Psoas muscle (tissue), 8 donors: Measurements from ENCODE around the gene HLF. TPM values are rescaled to one million over a fixed set of nuclear protein-coding genes. Genes with fewer than 3 reads are reported as not detected.

ENCODE experiments used
- ATAC-seq, 4 donors: fragments of 200-7000 bp; cut with Tn5 transposase; one replicate each; pipeline ENCODE4 v1.9.1; 2020; ENCODE audit warnings: moderate library complexity in 3 of 4, mild to moderate bottlenecking in 2 of 4
- DNase-seq, 2 donors: peaks; one replicate each; pipeline ENCODE4 v3.0.0-alpha.2; 2020
- H3K27ac ChIP-seq: fragments of 200-600 bp; one replicate; pipeline ENCODE4 v1.8.0; 2022
- H3K27me3 ChIP-seq, 3 donors: fragments of 200-600 bp in 1 of 3; one replicate each; pipeline versions ENCODE4 v1.6.1 to v1.8.0; 2013 to 2022; ENCODE audit warnings: low read length in 2 of 3, mild to moderate bottlenecking in 2 of 3, moderate library complexity in 1 of 3; ENCODE audit not compliant: insufficient read depth in 3 of 3
- H3K36me3 ChIP-seq, 2 donors: fragments of 200-600 bp in 1 of 2; one replicate each; pipeline versions ENCODE4 v1.6.1 to v1.8.0; 2013 to 2022; ENCODE audit warnings: low read depth in 1 of 2, mild to moderate bottlenecking in 1 of 2, moderate library complexity in 1 of 2; ENCODE audit not compliant: insufficient read depth in 1 of 2
- H3K4me1 ChIP-seq: fragments of 200-600 bp; one replicate; pipeline ENCODE4 v1.8.0; 2022
- H3K4me3 ChIP-seq: fragments of 200-600 bp; one replicate; pipeline ENCODE4 v1.8.0; 2022; ENCODE audit warnings: mild to moderate bottlenecking
- H3K9me3 ChIP-seq: fragments of 200-600 bp; one replicate; pipeline ENCODE4 v1.8.0; 2022
- CTCF ChIP-seq: fragments of 200-600 bp; IDR thresholded peaks from one replicate; pipeline ENCODE4 v1.8.0; 2022; ENCODE audit warnings: antibody characterized with exemption
- WGBS, 3 donors: extraction: QIAGEN DNeasy Blood & Tissue Kit; methylation state at CpG; one replicate each; pipeline versions ENCODE4 v1.1.6 to v1.1.7; 2013; 5-methylcytosine and 5-hydroxymethylcytosine counted together
- intact Hi-C, 2 donors: fragments of 100-400 bp; cut with DNase I; formaldehyde crosslinking; loops; one replicate each; pipeline versions ENCODE4 v1.11.0 to v1.14.2; 2022
- polyA plus RNA-seq, 3 donors: library from polyadenylated mRNA; stranded (reverse); fragments of 200-250 nt; gene quantifications; one replicate each; pipeline ENCODE4 v1.2.3, GENCODE V29; 2013
- total RNA-seq, 4 donors: library from RNA; stranded (reverse); fragmentation: NEBNext Ultra II Directional in 2 of 4; extraction: Animal tissue kit (Norgen Biotek cat#: 25700) in 2 of 4; gene quantifications; one replicate each; pipeline versions ENCODE4 v1.2.1 to v1.2.4, GENCODE V29; 2021 to 2023
- donor health status: healthy with polysubstance abuse.
- donor health status: DM: no; HTN: no; CAD: no; lungs with moderate emphysema.
- donor health status: Bipolar disorder and iron deficiency.
- donor health status: healthy.
- donor health status: DM: yes; HTN: yes; CAD: no.
- donor health status: DM: no; HTN: no; CAD: no.
- donor health status: DM: no; HTN: no; CAD: no.
- donor health status: DM: yes; HTN: yes; CAD: no.

Gene HLF
- total and polyA plus RNA-seq, 7 donors, result 0.59 to 5.0 (median 3.7) TPM

DNA sequence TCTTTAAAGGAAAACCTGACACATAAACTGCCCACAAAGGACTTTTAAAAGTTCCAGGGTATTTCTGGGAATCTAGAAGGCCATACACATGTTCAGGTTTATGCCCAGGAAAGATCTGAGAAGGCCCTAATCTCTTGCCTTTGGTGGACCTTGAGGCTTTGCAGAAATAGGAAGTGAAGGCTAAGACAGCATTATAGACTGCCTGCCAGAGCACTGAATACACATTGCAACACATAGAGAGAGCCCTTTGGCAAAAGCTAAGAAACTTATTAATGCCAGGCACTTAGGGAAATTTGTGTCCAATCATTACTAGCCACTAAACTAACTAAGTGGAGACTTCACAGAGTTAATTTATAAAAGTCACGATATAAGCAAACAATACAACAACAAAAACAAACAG lies 86.5 kb downstream of the HLF start:
- Histone ChIP-seq H3K4me1 (no peaks in the 10 kb centered on the region), H3K36me3 (no peaks in the 10 kb centered on the region), H3K27ac (no peak overlapping the region), H3K9me3 (no peaks in the 10 kb centered on the region), H3K27me3 (no peaks in the 10 kb centered on the region), H3K4me3 (no peak overlapping the region)
- DNase-seq (no peak), ATAC-seq (no peak)
- no peak for TF ChIP-seq CTCF
- intact Hi-C loops, result no loop called here
- 92 to 96% (median 94%) methylated on average over 1 of the region's 1 CpG for WGBS, 3 donors

GRCh38 chr17:55354010-55354409 lies 89.2 kb downstream of the HLF start:
- Histone ChIP-seq H3K9me3 (no peaks in the 10 kb centered on the region), H3K4me3 (no peak overlapping the region), H3K27ac (no peak overlapping the region), H3K36me3 (no peaks in the 10 kb centered on the region), H3K4me1 (no peaks in the 10 kb centered on the region), H3K27me3 (no peaks in the 10 kb centered on the region)
- intact Hi-C loops, result loop anchor here in 1 of 2 donors (2.0 kb wide), 1 partner anchor 161 kb away; no protein-coding TSS in a partner anchor
- DNase-seq (no peak), ATAC-seq (no peak)
- TF ChIP-seq CTCF, result no peak
- 56 to 61% (median 57%) methylated on average over 1 of the region's 1 CpG for WGBS, 3 donors

GRCh38 chr17:55354941-55355340 lies 90.2 kb downstream of the HLF start:
- no peak for TF ChIP-seq CTCF
- Histone ChIP-seq H3K27me3 (no peaks in the 10 kb centered on the region), H3K36me3 (no peaks in the 10 kb centered on the region), H3K4me3 (no peak overlapping the region), H3K9me3 (no peaks in the 10 kb centered on the region), H3K27ac (no peak overlapping the region), H3K4me1 (no peaks in the 10 kb centered on the region)
- DNase-seq, result no peak
- WGBS, 3 donors, result 83 to 95% (median 94%) methylated on average over 2 of the region's 2 CpGs
- intact Hi-C loops, result loop anchor here (2.0 to 5.0 kb wide), 2 partner anchors 157 to 160 kb away; partner anchors contain the start of gene SMIM36 (in 1 of the 2)
- no peak for ATAC-seq

- Histone ChIP-seq H3K4me1 (no peaks in the 10 kb centered on the region), H3K36me3 (no peaks in the 10 kb centered on the region), H3K27ac (no peak overlapping the region), H3K27me3 (no peaks in the 10 kb centered on the region), H3K4me3 (no peak overlapping the region), H3K9me3 (peaks cover 8% of the 10 kb centered on the region)
- DNase-seq (peak in 1 of 2 donors; percentile 34), ATAC-seq (peak; percentile 53 to 76 (median 66))
- peak; percentile 67 for TF ChIP-seq CTCF
- intact Hi-C loops, result loop anchor here in 1 of 2 donors (5.0 kb wide), 1 partner anchor 156 kb away; the partner anchor contains the start of gene SMIM36
- 32 to 37% (median 37%) methylated on average over 3 of the region's 3 CpGs for WGBS, 3 donors
These were observed 91.9 kb downstream of the HLF start for GRCh38 chr17:55356434-55357328.
